ENCODE results near the gene MIDN. TPM values are rescaled to one million over a fixed set of nuclear protein-coding genes. Genes with fewer than 3 reads are reported as not detected.

MIDN gene
- total RNA-seq, 1 experiment from 2014 or later = 286 TPM

DNA sequence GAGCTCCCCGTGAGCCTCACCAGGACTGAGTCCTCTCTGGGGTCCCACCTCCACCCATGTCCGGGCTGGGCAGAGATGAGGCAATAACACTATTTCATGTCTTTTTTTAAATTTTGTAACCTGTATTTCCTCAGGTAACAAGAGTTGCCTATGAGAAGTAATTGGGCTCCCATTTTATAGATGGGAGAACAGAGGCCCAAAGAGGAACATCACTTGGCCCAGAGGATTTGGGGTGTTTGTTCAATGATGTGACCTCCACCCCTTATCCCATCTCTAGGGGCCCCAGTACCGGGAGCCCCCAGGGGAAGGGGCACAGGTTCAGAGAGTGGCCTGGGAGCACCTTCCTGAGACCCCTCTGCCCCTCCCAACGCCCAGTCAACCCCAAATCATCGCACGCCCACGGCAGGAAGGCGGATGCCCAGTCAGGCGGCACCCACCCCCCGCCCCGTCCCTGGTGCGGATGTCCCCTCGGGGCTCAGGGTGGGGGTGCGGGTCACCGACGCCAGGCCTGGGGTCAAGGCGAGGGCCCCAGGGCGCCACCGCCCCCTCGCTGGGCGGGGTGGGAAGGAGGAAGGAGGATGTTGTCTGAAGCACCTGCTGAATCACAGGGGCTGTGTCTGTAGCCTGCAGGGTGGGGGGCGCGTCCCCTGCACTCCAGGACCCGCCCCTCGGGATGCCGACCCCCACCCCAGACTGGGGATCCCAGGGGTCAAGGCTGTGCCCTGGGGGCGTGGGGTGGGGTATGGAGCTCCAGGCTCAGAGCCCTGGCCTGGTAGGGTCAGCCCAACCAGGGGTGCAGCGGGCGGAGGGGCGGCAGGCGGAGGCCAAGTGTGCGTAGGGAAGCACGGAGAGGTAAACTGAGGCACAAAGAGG, 11.7 kb downstream of the MIDN start:
- Mint-ChIP-seq H3K9me3 (no peaks in the 10 kb centered on the region; a peak in 1 of 5 replicates), H3K27me3 (ENCODE audit: low read depth) (no peaks in the 10 kb centered on the region; the same call in 1 of the 2 replicates), H3K27ac (peak overlapping the region in 2 of 3 experiments; percentile 88 to 93; a peak in 4 of 7 replicates), H3K36me3 (ENCODE audit: insufficient read depth in 1 of 3, low read depth in 3 of 3) (peaks cover 9 to 45% (median 31%) of the 10 kb centered on the region in 3 experiments), H3K4me3 (peak overlapping the region; percentile 42 to 74), H3K4me1 (peaks cover 52 to 56% of the 10 kb centered on the region in 2 experiments)
- Histone ChIP-seq H3K23me2 (ENCODE audit: insufficient read length, low read depth, low read length, poor library complexity, severe bottlenecking) (peaks cover 18% of the 10 kb centered on the region), H2BK20ac (ENCODE audit: low read depth, low read length, poor library complexity, severe bottlenecking) (no peak overlapping the region), H3K4me1 (ENCODE audit: insufficient read depth, low read length) (peaks cover 2% of the 10 kb centered on the region; the same call in 1 of the 2 replicates), H2BK12ac (ENCODE audit: insufficient read length, low read depth, low read length) (no peak overlapping the region), H4K20me1 (ENCODE audit: control insufficient read depth, insufficient read depth, insufficient read length) (no peaks in the 10 kb centered on the region), H3K4ac (ENCODE audit: low read depth, low read length) (no peak overlapping the region), H3K18ac (ENCODE audit: insufficient read length, low read depth, low read length) (peak overlapping the region; percentile 74), H2AFZ (ENCODE audit: low read length) (no peak overlapping the region), H4K8ac (replicated peaks; ENCODE audit: insufficient read length, low read depth, low read length) (no peak overlapping the region), H3K79me1 (ENCODE audit: insufficient read depth, low read depth, low read length, poor library complexity, severe bottlenecking) (no peaks in the 10 kb centered on the region), H3K23ac (ENCODE audit: insufficient read length, low read depth, low read length) (no peak overlapping the region), H2AK5ac (ENCODE audit: insufficient read length, low read length) (no peak overlapping the region), H3K79me2 (ENCODE audit: insufficient read depth, low read length) (no peaks in the 10 kb centered on the region), H3K27ac (ENCODE audit: insufficient read length, low read depth, low read length) (no peak overlapping the region), H3K14ac (ENCODE audit: insufficient read depth, low read length) (peak overlapping the region; percentile 20; the same call in 1 of the 2 replicates), H3K27me3 (ENCODE audit: insufficient read depth, low read length) (no peaks in the 10 kb centered on the region), H3K56ac (ENCODE audit: insufficient read length, low read depth, low read length) (no peak overlapping the region), H4K91ac (ENCODE audit: insufficient read length, low read depth, low read length) (no peak overlapping the region), H4K5ac (ENCODE audit: insufficient read length, low read depth, low read length) (no peak overlapping the region), H3K9ac (ENCODE audit: extremely low read depth, insufficient read length, low read length) (no peak overlapping the region), H3K4me2 (ENCODE audit: insufficient read depth, insufficient read length, low read length) (peak overlapping the region; percentile 84), H3T11ph (ENCODE audit: low read length) (no peak overlapping the region), H2BK5ac (ENCODE audit: insufficient read length, low read length) (no peak overlapping the region), H2BK120ac (ENCODE audit: low read depth, low read length, poor library complexity, severe bottlenecking) (no peak overlapping the region), H2BK15ac (ENCODE audit: low read depth, low read length) (no peak overlapping the region), H3K9me3 (ENCODE audit: control insufficient read depth, low read depth, low read length) (no peaks in the 10 kb centered on the region)
- WGBS (ENCODE audit: extremely low coverage, insufficient read length, low lambda C conversion rate) = no CpG with 5 or more reads among the region's 33 CpGs
- TF ChIP-seq, protein P1, sequence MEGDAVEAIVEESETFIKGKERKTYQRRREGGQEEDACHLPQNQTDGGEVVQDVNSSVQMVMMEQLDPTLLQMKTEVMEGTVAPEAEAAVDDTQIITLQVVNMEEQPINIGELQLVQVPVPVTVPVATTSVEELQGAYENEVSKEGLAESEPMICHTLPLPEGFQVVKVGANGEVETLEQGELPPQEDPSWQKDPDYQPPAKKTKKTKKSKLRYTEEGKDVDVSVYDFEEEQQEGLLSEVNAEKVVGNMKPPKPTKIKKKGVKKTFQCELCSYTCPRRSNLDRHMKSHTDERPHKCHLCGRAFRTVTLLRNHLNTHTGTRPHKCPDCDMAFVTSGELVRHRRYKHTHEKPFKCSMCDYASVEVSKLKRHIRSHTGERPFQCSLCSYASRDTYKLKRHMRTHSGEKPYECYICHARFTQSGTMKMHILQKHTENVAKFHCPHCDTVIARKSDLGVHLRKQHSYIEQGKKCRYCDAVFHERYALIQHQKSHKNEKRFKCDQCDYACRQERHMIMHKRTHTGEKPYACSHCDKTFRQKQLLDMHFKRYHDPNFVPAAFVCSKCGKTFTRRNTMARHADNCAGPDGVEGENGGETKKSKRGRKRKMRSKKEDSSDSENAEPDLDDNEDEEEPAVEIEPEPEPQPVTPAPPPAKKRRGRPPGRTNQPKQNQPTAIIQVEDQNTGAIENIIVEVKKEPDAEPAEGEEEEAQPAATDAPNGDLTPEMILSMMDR (conservative IDR thresholded peaks at IDR 0.05) = no peak
- no peak for DNase-seq

Measured in H9 (cell line).